CD8-positive, alpha-beta memory T cell (primary cell): ENCODE data around the gene ZRANB1. TPM values are rescaled to one million over a fixed set of nuclear protein-coding genes. Genes with fewer than 3 reads are reported as not detected.

Experiments
- CTCF ChIA-PET: fragments of 350-600 bp; sonication (Branson Sonifier 250); formaldehyde crosslinking; loops from one replicate; lab custom pipeline; 2021; ENCODE audit warnings: antibody characterized with exemption; lab: Charles Lee
- POLR2A ChIA-PET: fragments of 350-600 bp; sonication (Branson Sonifier 250); formaldehyde crosslinking; loops from one replicate; lab custom pipeline; 2021; ENCODE audit warnings: antibody characterized with exemption; lab: Charles Lee
- DNase-seq, 5 donors: peaks; one replicate each; pipeline versions ENCODE4 v3.0.0 to v3.0.0-alpha.2; 2020 to 2022; ENCODE audit warnings: mixed read lengths in 1 of 5
- H3K27ac ChIP-seq: one replicate; pipeline ENCODE4 v1.7.0; 2013; ENCODE audit warnings: low read depth, mild to moderate bottlenecking, low read length, moderate library complexity
- H3K27me3 ChIP-seq: 2 replicates; pipeline ENCODE4 v1.7.0; 2013; ENCODE audit warnings: low read length, mild to moderate bottlenecking; ENCODE audit not compliant: insufficient read depth, poor library complexity, severe bottlenecking
- H3K36me3 ChIP-seq: 2 replicates; pipeline ENCODE4 v1.7.0; 2013; ENCODE audit warnings: mild to moderate bottlenecking, low read length, moderate library complexity; ENCODE audit not compliant: insufficient read depth
- H3K4me1 ChIP-seq: 2 replicates; pipeline ENCODE4 v1.7.0; 2013; ENCODE audit warnings: mild to moderate bottlenecking, low read length, moderate library complexity; ENCODE audit not compliant: insufficient read depth
- H3K4me3 ChIP-seq: 2 replicates; pipeline ENCODE4 v1.7.0; 2013; ENCODE audit warnings: mild to moderate bottlenecking, low read length
- H3K9me3 ChIP-seq: 2 replicates; pipeline ENCODE4 v1.7.0; 2013; ENCODE audit warnings: mild to moderate bottlenecking, low read length
- H3K27ac Mint-ChIP-seq, 8 donors: one replicate each; pipeline ENCODE4 v1.8.0; 2020 to 2021; ENCODE audit warnings: mixed read lengths in 8 of 8, mild to moderate bottlenecking in 6 of 8, inconsistent platforms in 3 of 8, moderate library complexity in 3 of 8
- H3K27me3 Mint-ChIP-seq, 2 donors: one replicate each; pipeline ENCODE4 v1.8.0; 2020 to 2021; ENCODE audit warnings: mixed read lengths in 2 of 2, mild to moderate bottlenecking in 1 of 2, moderate library complexity in 1 of 2
- H3K36me3 Mint-ChIP-seq, 3 donors: one replicate each; pipeline ENCODE4 v1.8.0; 2020 to 2021; ENCODE audit warnings: mixed read lengths in 3 of 3, inconsistent platforms in 1 of 3, mild to moderate bottlenecking in 1 of 3
- H3K4me1 Mint-ChIP-seq, 3 donors: one replicate each; pipeline ENCODE4 v1.8.0; 2020 to 2021; ENCODE audit warnings: mixed read lengths in 3 of 3, inconsistent platforms in 1 of 3, mild to moderate bottlenecking in 1 of 3
- H3K4me3 Mint-ChIP-seq, 7 donors: one replicate each; pipeline ENCODE4 v1.8.0; 2020 to 2021; ENCODE audit warnings: mixed read lengths in 7 of 7, mild to moderate bottlenecking in 6 of 7, moderate library complexity in 4 of 7, inconsistent platforms in 2 of 7
- H3K9me3 Mint-ChIP-seq, 5 donors: one replicate each; pipeline ENCODE4 v1.8.0; 2020 to 2022; ENCODE audit warnings: mixed read lengths in 5 of 5, mild to moderate bottlenecking in 3 of 5, moderate library complexity in 2 of 5, inconsistent platforms in 1 of 5
- polyA plus RNA-seq: library from polyadenylated mRNA; unstranded; fragments of 300-500 nt; fragmentation: Illumina TruSeq; gene quantifications from one replicate; pipeline ENCODE4 v1.2.3, GENCODE V29; 2021
- total RNA-seq, 2 experiments: library from RNA; stranded (reverse); gene quantifications; one replicate each; pipeline ENCODE4 v1.2.3, GENCODE V29; 2021

ZRANB1 gene
- total and polyA plus RNA-seq, 3 experiments from 2014 or later, result 11.8 to 16.9 (median 16.7) TPM

- no peak overlapping the region for H3K4me3 ChIP-seq
- H3K36me3 ChIP-seq, result no peaks in the 10 kb centered on the region
- H3K27ac ChIP-seq, result no peak overlapping the region
- DNase-seq, result no peak
- no peaks in the 10 kb centered on the region for H3K4me1 ChIP-seq
- H3K9me3 Mint-ChIP-seq, result no peaks in the 10 kb centered on the region
- no peak overlapping the region for H3K4me3 Mint-ChIP-seq
- H3K27me3 Mint-ChIP-seq, result peaks cover 1 to 9% of the 10 kb centered on the region in 2 donors
- no peaks in the 10 kb centered on the region for H3K36me3 Mint-ChIP-seq
- H3K27ac Mint-ChIP-seq, result no peak overlapping the region
- ChIA-PET CTCF (interaction anchor here (1.7 kb wide), 1 partner anchor 8 kb away, joined by 3 read pairs; no protein-coding TSS in a partner anchor), POLR2A (no interaction called here)
- H3K27me3 ChIP-seq, result no peaks in the 10 kb centered on the region
- H3K4me1 Mint-ChIP-seq, result no peaks in the 10 kb centered on the region
- H3K9me3 ChIP-seq, result no peaks in the 10 kb centered on the region
Observed at GRCh38 chr10:125007436-125007835, 65.5 kb downstream of the ZRANB1 start.

DNA sequence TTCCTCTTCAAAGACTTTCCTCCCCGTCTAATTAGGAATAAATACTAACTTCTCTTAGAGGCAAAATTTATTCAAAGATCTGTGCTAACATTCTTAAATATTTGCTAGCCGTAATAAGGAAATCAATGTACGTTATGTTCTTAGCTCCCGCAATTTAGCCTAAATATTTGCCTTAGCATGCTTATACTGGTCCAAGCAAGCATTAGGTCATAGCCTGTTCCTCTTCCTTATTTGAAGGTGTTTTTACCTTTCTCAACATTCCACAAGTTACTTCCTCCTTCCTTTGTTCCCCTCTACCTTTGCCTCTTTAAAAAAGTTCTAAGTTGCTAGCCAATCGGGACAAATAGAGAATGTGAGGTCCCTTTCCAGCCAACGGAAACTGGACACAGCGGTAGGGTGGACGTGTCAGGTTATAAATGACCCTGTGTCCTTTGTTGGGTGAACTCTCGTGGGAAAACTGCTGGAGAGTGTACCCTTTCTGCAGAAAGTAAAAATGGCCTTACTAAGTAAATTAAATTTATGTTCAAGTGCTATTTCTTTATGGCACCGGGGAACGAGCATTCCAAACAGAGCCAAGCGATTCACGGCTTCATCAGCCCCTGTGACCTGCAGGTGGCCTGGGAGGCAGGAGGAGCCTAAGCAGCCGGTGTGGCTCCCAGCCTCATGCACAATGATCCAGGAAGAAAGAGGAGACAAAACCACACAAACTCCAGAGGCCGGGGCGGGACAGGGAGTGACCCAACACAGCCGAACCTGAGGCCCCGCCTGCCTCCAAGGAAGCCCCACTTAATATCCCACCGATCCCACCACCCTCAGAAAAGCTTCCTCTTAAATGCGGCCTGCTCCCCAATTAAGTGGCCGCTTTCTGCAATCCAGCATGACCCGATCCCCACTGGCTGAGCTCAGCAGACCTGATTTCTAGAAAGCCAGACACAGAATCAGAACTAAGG, 67.0 kb downstream of the ZRANB1 start:
- Mint-ChIP-seq H3K27me3 (peaks cover 5 to 12% of the 10 kb centered on the region in 2 donors), H3K4me1 (no peaks in the 10 kb centered on the region), H3K36me3 (no peaks in the 10 kb centered on the region), H3K9me3 (no peaks in the 10 kb centered on the region), H3K4me3 (no peak overlapping the region), H3K27ac (no peak overlapping the region)
- CTCF ChIA-PET, result interaction anchor here (1.7 kb wide), 1 partner anchor 10 kb away, joined by 3 read pairs; no protein-coding TSS in a partner anchor
- POLR2A ChIA-PET, result no interaction called here
- Histone ChIP-seq H3K27me3 (no peaks in the 10 kb centered on the region), H3K4me3 (no peak overlapping the region), H3K9me3 (no peaks in the 10 kb centered on the region), H3K4me1 (no peaks in the 10 kb centered on the region), H3K27ac (no peak overlapping the region), H3K36me3 (no peaks in the 10 kb centered on the region)
- DNase-seq, result no peak

GRCh38 chr10:125009661-125010161, 67.8 kb downstream of the ZRANB1 start:
- peaks cover 6 to 13% of the 10 kb centered on the region in 2 donors for H3K27me3 Mint-ChIP-seq
- H3K4me1 Mint-ChIP-seq, result peaks cover 0 to 2% (median 1%) of the 10 kb centered on the region in 3 donors
- Histone ChIP-seq H3K4me1 (no peaks in the 10 kb centered on the region), H3K36me3 (no peaks in the 10 kb centered on the region), H3K27me3 (no peaks in the 10 kb centered on the region), H3K27ac (no peak overlapping the region), H3K4me3 (no peak overlapping the region), H3K9me3 (no peaks in the 10 kb centered on the region)
- H3K36me3 Mint-ChIP-seq, result no peaks in the 10 kb centered on the region
- no peak overlapping the region for H3K27ac Mint-ChIP-seq
- CTCF ChIA-PET, result interaction anchor here (0.7 kb wide), 1 partner anchor 780 kb away, joined by 3 read pairs; no protein-coding TSS in a partner anchor
- H3K4me3 Mint-ChIP-seq, result no peak overlapping the region
- H3K9me3 Mint-ChIP-seq, result no peaks in the 10 kb centered on the region
- POLR2A ChIA-PET, result no interaction called here
- DNase-seq, result no peak

GRCh38 chr10:125010362-125010761, 68.4 kb downstream of the ZRANB1 start:
- Histone ChIP-seq H3K27me3 (no peaks in the 10 kb centered on the region), H3K27ac (no peak overlapping the region), H3K9me3 (no peaks in the 10 kb centered on the region), H3K36me3 (no peaks in the 10 kb centered on the region), H3K4me1 (no peaks in the 10 kb centered on the region), H3K4me3 (no peak overlapping the region)
- POLR2A ChIA-PET, result no interaction called here
- CTCF ChIA-PET, result interaction anchor here (0.7 kb wide), 1 partner anchor 779 kb away, joined by 3 read pairs; no protein-coding TSS in a partner anchor
- Mint-ChIP-seq H3K36me3 (no peaks in the 10 kb centered on the region), H3K9me3 (no peaks in the 10 kb centered on the region), H3K4me1 (peaks cover under 1 to 8% (median 7%) of the 10 kb centered on the region in 3 donors), H3K27me3 (peaks cover 11 to 13% of the 10 kb centered on the region in 2 donors), H3K4me3 (no peak overlapping the region), H3K27ac (no peak overlapping the region)
- no peak for DNase-seq

GRCh38 chr10:125011171-125011925, 69.4 kb downstream of the ZRANB1 start:
- CTCF ChIA-PET, result no interaction called here
- Histone ChIP-seq H3K36me3 (no peaks in the 10 kb centered on the region), H3K4me3 (no peak overlapping the region), H3K27me3 (no peaks in the 10 kb centered on the region), H3K27ac (no peak overlapping the region), H3K4me1 (no peaks in the 10 kb centered on the region), H3K9me3 (no peaks in the 10 kb centered on the region)
- DNase-seq, result no peak
- Mint-ChIP-seq H3K36me3 (no peaks in the 10 kb centered on the region), H3K4me1 (peaks cover 3 to 10% (median 10%) of the 10 kb centered on the region in 3 donors), H3K27ac (no peak overlapping the region), H3K9me3 (no peaks in the 10 kb centered on the region), H3K4me3 (no peak overlapping the region), H3K27me3 (peaks cover 11 to 16% of the 10 kb centered on the region in 2 donors)
- POLR2A ChIA-PET, result no interaction called here

DNA sequence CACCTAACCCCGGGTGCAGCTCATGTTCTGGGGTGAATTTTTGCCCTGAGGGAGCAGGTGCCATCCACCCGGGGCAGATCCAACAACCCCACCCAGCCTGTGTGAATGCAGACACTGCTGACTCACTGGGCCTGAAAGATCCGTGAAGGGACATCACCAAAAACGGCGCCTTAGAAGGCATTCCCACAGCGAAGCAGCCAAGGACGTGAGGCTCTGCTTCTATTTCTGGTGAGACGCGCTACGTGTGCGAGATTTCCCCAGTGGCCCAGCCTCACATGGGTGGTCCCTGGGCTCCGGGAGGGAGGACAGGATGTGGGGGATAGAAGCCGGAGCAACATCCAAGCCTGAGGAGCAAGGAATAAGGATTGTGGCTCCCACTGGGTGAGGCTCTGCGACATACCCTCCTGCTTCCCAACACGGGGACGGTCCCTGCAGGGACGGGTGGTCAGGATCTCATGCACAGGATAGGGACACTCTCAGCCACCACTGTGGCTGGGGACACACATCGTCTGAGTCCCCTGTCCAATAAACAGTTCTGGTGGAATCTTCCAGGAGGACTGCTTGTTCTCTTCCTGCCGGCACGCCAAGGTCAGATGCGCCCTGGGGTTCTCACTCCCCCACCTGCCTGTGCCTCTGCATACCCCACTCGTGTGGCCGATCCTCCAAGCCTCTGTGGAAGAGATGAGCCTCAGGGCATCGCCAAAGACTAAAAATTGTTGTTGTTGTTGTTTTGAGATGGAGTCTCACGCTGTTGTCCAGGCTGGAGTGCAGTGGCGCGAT, 70.2 kb downstream of the ZRANB1 start:
- ChIA-PET POLR2A (no interaction called here), CTCF (no interaction called here)
- Mint-ChIP-seq H3K36me3 (no peaks in the 10 kb centered on the region), H3K27ac (no peak overlapping the region), H3K4me1 (peaks cover 3 to 10% (median 10%) of the 10 kb centered on the region in 3 donors), H3K27me3 (peaks cover 11 to 19% of the 10 kb centered on the region in 2 donors), H3K9me3 (no peaks in the 10 kb centered on the region), H3K4me3 (no peak overlapping the region)
- Histone ChIP-seq H3K27me3 (no peaks in the 10 kb centered on the region), H3K4me1 (no peaks in the 10 kb centered on the region), H3K9me3 (no peaks in the 10 kb centered on the region), H3K36me3 (no peaks in the 10 kb centered on the region), H3K27ac (no peak overlapping the region), H3K4me3 (no peak overlapping the region)
- no peak for DNase-seq

DNA sequence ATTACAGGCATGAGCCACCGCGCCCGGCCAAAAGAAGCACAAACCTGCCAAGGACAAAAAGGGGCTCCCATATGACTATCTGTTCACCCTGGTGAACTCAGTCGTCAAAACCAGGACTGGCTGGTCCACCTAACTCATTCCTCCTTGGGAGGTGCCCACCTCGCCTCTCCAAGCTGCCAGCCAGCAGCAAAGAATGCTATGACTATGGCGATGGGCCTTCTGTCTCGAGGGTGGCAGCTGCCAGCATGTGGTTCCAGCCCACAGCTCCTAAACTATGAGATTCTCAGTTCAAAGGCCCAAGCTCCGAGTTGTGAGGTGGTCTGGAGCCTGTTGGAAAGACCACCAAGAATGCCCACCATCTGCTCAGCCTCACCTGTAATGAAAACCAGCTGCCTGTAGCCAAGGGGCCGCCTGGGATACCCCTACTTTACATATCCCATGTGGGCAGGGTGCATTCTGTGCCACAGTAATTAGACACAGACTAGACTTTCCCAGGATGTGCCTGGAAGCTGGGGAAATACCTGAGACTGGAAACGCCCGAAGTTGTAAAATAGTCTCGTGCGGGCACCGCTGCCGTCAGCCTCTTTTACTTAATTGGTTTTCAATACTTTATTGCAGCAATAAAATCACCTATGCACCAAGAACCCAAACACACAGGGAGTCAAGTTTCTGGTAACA, 71.1 kb downstream of the ZRANB1 start:
- Histone ChIP-seq H3K9me3 (no peaks in the 10 kb centered on the region), H3K27me3 (no peaks in the 10 kb centered on the region), H3K36me3 (no peaks in the 10 kb centered on the region), H3K4me3 (no peak overlapping the region), H3K4me1 (no peaks in the 10 kb centered on the region), H3K27ac (no peak overlapping the region)
- Mint-ChIP-seq H3K27ac (no peak overlapping the region), H3K9me3 (no peaks in the 10 kb centered on the region), H3K27me3 (peaks cover 11 to 19% of the 10 kb centered on the region in 2 donors), H3K4me3 (no peak overlapping the region), H3K4me1 (peaks cover 3 to 10% (median 10%) of the 10 kb centered on the region in 3 donors), H3K36me3 (no peaks in the 10 kb centered on the region)
- DNase-seq, result no peak
- CTCF ChIA-PET, result no interaction called here
- POLR2A ChIA-PET, result no interaction called here
